ENCODE data around the gene PALLD. TPM values are rescaled to one million over a fixed set of nuclear protein-coding genes. Genes with fewer than 3 reads are reported as not detected.

The PALLD gene
- total RNA-seq, 1 experiment from 2014 or later = 18.3 TPM

- no peak overlapping the region for H2BK15ac ChIP-seq (ENCODE audit: low read depth, low read length)
- H4K20me1 ChIP-seq (ENCODE audit: control insufficient read depth, insufficient read depth, insufficient read length) = no peaks in the 10 kb centered on the region
- no peak overlapping the region for H3K14ac ChIP-seq (ENCODE audit: insufficient read depth, low read length)
- H3K18ac ChIP-seq (ENCODE audit: insufficient read length, low read depth, low read length) = no peak overlapping the region
- H4K8ac ChIP-seq (replicated peaks; ENCODE audit: insufficient read length, low read depth, low read length) = no peak overlapping the region
- H4K91ac ChIP-seq (ENCODE audit: insufficient read length, low read depth, low read length) = no peak overlapping the region
- H2BK5ac ChIP-seq (ENCODE audit: insufficient read length, low read length) = no peak overlapping the region
- no peak overlapping the region for H2BK120ac ChIP-seq (ENCODE audit: low read depth, low read length, poor library complexity, severe bottlenecking)
- no peaks in the 10 kb centered on the region for H3K27me3 ChIP-seq (ENCODE audit: insufficient read depth, low read length)
- H3K4me1 ChIP-seq (ENCODE audit: insufficient read depth, low read length) = no peaks in the 10 kb centered on the region
- no peaks in the 10 kb centered on the region for H3K27me3 Mint-ChIP-seq (ENCODE audit: low read depth)
- WGBS (ENCODE audit: extremely low coverage, insufficient read length, low lambda C conversion rate) = no CpG with 5 or more reads among the region's 1 CpG
- no peak overlapping the region for H3K23ac ChIP-seq (ENCODE audit: insufficient read length, low read depth, low read length)
- H3K36me3 Mint-ChIP-seq (ENCODE audit: insufficient read depth in 1 of 3, low read depth in 3 of 3) = no peaks in the 10 kb centered on the region
- H2AK5ac ChIP-seq (ENCODE audit: insufficient read length, low read length) = no peak overlapping the region
- no peak overlapping the region for H3K9ac ChIP-seq (ENCODE audit: extremely low read depth, insufficient read length, low read length)
- H2BK20ac ChIP-seq (ENCODE audit: low read depth, low read length, poor library complexity, severe bottlenecking) = no peak overlapping the region
- no peak overlapping the region for H3K4me3 Mint-ChIP-seq
- H3K4me1 Mint-ChIP-seq = peaks cover 2 to 4% of the 10 kb centered on the region in 2 experiments; a peak in 3 of 4 replicates
- H3K4me2 ChIP-seq (ENCODE audit: insufficient read depth, insufficient read length, low read length) = no peak overlapping the region
- H3K56ac ChIP-seq (ENCODE audit: insufficient read length, low read depth, low read length) = no peak overlapping the region
- no peaks in the 10 kb centered on the region for H3K23me2 ChIP-seq (ENCODE audit: insufficient read length, low read depth, low read length, poor library complexity, severe bottlenecking)
- H3K9me3 Mint-ChIP-seq = no peaks in the 10 kb centered on the region
- no peak overlapping the region for H3K27ac ChIP-seq (ENCODE audit: insufficient read length, low read depth, low read length)
- H4K5ac ChIP-seq (ENCODE audit: insufficient read length, low read depth, low read length) = no peak overlapping the region
- H3K79me1 ChIP-seq (ENCODE audit: insufficient read depth, low read depth, low read length, poor library complexity, severe bottlenecking) = no peaks in the 10 kb centered on the region
- DNase-seq = no peak
- H2BK12ac ChIP-seq (ENCODE audit: insufficient read length, low read depth, low read length) = no peak overlapping the region
- H3K27ac Mint-ChIP-seq = no peak overlapping the region
- no peaks in the 10 kb centered on the region for H3K79me2 ChIP-seq (ENCODE audit: insufficient read depth, low read length)
- no peak for TF ChIP-seq CTCF (conservative IDR thresholded peaks at IDR 0.05)
- no peak overlapping the region for H3K4ac ChIP-seq (ENCODE audit: low read depth, low read length)
- H2AFZ ChIP-seq (ENCODE audit: low read length) = no peak overlapping the region
- H3K9me3 ChIP-seq (ENCODE audit: control insufficient read depth, low read depth, low read length) = no peaks in the 10 kb centered on the region
- no peak overlapping the region for H3T11ph ChIP-seq (ENCODE audit: low read length)
These were observed 95.8 kb downstream of the PALLD start for GRCh38 chr4:168592676-168593075.

Measured in H9 (cell line).